ENCODE results near the gene ZFAND2B.
"Not testable (repeated sequence)": the region's sequence is repeated elsewhere in the genome, so short reads cannot be mapped to it uniquely, and the experiment has no call there.

ZFAND2B gene

GRCh38 chr2:219176818-219177551, 29.6 kb upstream of the ZFAND2B start, which contains the start of gene CNPPD1:
Gene CNPPD1, minus strand, starts transcription at chr2:219176925. Its CDS starts 97 bp downstream, at chr2:219176828.
- DNase-seq: peak; percentile 51

- DNase-seq: peak; percentile 15
Measured at GRCh38 chr2:219177552-219178376, 28.8 kb upstream of the ZFAND2B start, which contains the start of gene RETREG2. Gene RETREG2, plus strand, starts transcription at chr2:219178275. Its CDS starts 78 bp downstream, at chr2:219178353.

- no peak for DNase-seq
Measured at GRCh38 chr2:219178377-219179175, 28.0 kb upstream of the ZFAND2B start.

DNA sequence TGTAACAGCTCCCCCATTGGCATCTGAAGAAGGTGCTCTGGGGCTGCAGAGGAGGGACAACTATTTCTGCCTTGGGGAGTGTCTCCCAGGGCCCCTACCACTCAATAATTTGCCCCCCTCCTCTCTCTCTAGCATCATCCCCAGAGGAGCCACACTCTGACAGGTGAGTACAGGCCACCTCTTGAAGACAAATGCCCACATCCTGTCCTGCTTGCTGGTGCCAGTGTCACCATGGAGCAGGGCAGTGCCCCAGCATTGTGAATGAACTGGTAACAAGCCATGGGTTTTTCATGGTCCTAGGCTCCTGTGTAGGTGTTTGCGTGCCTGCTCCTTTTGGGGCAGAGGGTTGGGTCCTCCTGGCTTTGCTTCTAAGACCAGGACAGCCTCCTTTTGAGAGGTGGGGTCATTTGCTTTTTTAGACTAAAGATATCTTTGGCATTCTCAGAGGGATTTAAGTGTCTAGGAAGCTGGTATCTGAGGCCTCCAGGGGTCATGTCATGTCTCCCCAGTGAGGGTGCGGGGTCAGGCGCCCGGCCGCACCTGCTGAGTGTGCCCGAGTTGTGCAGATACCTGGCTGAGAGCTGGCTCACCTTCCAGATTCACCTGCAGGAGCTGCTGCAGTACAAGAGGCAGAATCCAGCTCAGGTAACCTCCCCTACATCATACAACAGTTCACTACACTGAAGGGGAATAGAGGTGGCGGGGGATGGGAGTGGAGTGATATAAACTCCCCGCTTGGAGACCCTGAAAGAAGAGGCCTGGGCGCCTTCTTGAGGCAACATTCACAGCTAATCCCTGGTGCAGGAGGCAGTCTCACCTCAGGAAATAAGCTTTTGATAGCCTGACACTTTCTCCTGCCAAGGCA, 26.7 kb upstream of the ZFAND2B start:
- DNase-seq: no peak

DNA sequence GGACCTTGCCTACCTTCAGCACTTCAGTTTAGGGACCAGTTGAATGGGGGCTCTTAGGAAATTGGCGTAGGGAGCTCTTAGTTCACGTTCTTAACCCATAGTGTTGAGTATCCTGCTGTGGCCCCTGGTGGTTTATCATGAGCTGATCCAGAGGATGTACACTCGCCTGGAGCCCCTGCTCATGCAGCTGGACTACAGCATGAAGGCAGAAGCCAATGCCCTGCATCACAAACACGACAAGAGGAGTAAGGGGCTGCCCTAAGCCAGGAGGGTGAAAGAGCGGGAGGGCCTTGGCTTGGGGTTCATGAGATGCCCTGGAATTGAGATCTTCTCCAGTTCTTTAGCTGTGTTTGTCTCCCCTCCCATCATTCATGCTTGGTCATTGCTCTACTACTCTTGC, 25.6 kb upstream of the ZFAND2B start:
- no peak for DNase-seq

DNA sequence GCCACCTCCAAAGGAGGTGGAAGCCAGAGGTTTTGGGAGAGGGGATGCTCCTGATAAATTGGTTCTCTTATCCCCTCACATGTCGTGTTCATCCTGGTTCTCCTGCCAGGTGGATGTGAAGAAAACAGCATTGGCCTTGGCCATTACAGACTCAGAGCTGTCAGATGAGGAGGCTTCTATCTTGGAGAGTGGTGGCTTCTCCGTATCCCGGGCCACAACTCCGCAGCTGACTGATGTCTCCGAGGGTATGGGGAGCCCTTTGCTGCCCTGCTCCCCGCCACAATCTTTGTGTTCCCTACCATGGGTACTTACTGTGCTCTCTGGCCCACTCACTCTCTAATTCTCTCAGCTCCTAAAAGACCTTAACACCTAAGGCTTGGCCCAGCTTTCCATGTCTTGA, 25.1 kb upstream of the ZFAND2B start:
- DNase-seq: no peak

GRCh38 chr2:219182331-219183150, 24.0 kb upstream of the ZFAND2B start:
- no peak for DNase-seq

- DNase-seq: no peak
Measured at GRCh38 chr2:219183151-219183772, 23.3 kb upstream of the ZFAND2B start.

GRCh38 chr2:219184121-219184520, 22.5 kb upstream of the ZFAND2B start:
- DNase-seq: no peak

DNA sequence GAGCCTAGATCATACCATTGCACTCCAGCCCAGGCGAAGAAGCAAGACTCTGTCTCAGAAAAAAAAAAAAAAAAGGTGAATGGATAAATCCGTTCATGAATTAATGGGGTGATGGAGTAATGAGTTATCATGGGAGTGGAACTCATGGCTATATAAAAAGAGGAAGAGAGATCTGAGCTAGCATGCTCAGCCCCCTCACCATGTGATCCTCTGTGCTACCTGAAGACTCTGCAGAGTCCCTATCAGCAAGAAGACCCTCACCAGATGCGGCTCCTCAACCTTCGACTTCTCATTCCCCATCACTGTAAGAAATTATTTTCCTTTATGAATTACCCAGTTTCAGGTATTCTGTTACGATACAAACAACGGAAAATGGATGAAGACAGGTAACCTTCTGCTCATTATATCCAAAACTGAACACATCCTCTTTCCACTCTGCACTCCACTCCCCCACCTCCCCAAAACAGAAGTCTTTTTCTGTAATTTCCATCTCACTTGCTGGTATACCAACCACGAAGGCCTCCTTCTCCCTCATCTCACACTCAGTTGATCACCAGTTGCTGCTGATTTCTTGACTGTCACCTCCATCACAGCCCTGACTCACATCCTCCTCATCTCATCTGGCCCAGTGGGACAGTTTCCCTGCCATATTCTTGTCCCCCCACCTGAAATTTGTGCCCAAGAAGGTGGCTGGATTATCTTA, 19.7 kb upstream of the ZFAND2B start:
- DNase-seq: no peak

DNA sequence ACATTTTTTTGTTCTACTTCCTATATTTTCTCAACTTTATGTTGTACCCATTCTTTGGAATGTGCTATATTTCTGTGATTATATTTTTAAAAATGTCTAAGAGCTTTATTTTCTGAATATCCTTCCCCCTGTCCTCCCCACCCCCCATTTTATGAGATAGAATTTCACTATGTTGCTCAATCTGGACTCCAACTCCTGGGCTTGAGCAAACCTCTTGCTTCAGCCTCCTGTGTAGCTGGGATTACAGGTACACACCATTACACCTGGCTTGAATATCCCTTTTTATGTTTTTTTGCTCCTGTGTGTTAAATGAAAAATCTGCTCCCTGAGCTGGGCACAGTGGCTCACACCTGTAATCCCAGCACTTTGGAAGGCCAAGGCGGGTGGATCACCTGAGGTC, 9.2 kb upstream of the ZFAND2B start:
- DNase-seq: no peak

DNA sequence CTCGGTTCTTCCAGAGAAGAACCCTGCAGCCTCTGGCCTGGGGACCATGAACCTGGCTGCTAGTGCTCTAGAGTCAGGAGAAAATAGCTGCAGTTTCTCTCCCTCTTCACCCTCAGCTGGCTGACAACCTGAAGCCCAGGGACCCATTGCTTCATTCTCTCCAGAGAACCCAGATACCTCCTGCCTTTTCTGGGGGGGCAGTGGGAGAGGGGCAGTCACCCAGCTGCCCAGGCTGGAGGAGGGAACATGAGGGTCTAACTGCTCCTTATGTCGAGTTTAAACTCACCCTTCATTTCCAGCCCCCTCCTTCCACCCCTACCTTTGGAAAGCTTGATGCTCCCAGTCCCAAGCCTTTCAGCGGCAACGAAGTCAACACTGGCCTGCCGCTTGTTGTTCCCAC, 7.6 kb upstream of the ZFAND2B start:
- no peak for DNase-seq

GRCh38 chr2:219199470-219200211, 6.9 kb upstream of the ZFAND2B start:
- no peak for DNase-seq

GRCh38 chr2:219200502-219201326, 5.9 kb upstream of the ZFAND2B start:
- not testable (repeated sequence) for DNase-seq

GRCh38 chr2:219201331-219201730, 5.3 kb upstream of the ZFAND2B start:
- DNase-seq: not testable (repeated sequence)

DNA sequence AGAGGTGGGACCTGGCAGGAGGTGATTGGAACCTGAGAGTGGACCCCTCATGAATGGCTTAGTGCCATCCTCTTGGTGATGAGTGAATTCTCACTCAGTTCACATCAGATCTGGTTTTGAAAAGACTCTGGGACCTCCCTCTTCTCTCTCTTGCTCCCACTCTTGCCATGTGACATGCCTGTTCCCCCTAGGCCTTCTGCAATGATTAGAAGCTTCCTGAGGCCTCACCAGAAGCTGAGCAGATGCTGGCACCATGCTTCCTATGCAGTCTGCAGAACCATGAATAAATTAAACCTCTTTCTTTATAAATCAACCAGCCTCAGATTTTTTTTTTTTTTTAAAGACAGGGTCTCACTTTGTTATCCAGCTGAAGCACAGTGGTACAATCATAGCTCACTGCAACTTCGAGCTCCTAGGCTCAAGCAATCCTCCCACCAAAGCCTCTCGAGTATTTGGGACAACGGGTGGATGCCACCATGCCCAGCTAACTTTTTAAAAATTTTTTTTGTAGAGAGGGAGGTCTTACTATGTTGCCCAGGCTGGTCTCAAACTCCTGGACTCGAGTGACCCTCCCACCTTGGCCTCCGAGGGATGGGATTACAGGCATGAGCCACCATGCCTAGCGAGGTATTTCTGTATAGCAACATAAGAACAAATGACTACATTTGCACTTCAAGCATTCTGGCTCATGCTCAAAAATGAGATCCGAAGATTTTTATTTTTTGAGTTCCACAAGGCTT, 2.0 kb upstream of the ZFAND2B start:
- no peak for DNase-seq

DNA sequence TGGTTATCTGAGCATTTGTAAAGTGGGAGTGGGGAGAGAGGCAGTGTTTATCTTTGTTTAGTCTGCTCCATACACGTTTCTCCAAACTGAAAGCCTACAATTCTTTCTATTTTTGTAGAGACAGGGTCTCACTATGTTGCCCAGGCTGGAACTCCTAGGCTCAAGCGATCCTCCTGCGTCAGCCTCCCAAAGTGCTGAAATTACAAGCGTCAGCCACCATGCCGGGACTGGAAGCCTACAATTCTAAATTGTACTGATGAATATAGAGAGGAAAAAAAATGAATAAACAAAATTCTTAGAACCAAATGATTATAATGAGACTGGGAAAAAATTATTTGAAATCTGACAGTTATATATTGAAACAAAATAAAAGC, 1.4 kb upstream of the ZFAND2B start:
- no peak for DNase-seq

DNA sequence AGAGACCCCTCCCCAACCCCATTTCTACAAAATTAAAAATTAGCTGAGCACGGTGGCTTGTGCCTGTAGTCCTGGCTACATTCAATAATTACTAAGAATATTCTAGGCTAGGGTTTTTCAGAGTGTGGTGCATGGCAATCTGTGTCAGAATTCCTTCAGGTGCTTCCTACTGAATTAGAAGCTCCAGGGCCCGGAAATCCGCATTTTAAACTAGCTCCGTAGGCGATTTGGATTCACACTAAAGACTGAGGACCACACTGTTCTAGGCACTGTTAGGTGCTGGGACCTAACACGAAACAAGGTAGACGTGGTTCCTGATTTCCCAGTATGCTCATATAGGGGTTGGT, 628 bp upstream of the ZFAND2B start:
- no peak for DNase-seq
